Measurements from ENCODE around the gene ETV3.

- TF ChIP-seq POLR2AphosphoS5 (IDR thresholded peaks at IDR 0.05; ENCODE audit: low read depth, low read length): no peak
- TF ChIP-seq, protein P1, sequence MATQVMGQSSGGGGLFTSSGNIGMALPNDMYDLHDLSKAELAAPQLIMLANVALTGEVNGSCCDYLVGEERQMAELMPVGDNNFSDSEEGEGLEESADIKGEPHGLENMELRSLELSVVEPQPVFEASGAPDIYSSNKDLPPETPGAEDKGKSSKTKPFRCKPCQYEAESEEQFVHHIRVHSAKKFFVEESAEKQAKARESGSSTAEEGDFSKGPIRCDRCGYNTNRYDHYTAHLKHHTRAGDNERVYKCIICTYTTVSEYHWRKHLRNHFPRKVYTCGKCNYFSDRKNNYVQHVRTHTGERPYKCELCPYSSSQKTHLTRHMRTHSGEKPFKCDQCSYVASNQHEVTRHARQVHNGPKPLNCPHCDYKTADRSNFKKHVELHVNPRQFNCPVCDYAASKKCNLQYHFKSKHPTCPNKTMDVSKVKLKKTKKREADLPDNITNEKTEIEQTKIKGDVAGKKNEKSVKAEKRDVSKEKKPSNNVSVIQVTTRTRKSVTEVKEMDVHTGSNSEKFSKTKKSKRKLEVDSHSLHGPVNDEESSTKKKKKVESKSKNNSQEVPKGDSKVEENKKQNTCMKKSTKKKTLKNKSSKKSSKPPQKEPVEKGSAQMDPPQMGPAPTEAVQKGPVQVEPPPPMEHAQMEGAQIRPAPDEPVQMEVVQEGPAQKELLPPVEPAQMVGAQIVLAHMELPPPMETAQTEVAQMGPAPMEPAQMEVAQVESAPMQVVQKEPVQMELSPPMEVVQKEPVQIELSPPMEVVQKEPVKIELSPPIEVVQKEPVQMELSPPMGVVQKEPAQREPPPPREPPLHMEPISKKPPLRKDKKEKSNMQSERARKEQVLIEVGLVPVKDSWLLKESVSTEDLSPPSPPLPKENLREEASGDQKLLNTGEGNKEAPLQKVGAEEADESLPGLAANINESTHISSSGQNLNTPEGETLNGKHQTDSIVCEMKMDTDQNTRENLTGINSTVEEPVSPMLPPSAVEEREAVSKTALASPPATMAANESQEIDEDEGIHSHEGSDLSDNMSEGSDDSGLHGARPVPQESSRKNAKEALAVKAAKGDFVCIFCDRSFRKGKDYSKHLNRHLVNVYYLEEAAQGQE (IDR thresholded peaks at IDR 0.05; ENCODE audit: insufficient read depth in 1 of 2, low read depth in 2 of 2, low read length in 1 of 2): no peak
- TF ChIP-seq, protein P2, sequence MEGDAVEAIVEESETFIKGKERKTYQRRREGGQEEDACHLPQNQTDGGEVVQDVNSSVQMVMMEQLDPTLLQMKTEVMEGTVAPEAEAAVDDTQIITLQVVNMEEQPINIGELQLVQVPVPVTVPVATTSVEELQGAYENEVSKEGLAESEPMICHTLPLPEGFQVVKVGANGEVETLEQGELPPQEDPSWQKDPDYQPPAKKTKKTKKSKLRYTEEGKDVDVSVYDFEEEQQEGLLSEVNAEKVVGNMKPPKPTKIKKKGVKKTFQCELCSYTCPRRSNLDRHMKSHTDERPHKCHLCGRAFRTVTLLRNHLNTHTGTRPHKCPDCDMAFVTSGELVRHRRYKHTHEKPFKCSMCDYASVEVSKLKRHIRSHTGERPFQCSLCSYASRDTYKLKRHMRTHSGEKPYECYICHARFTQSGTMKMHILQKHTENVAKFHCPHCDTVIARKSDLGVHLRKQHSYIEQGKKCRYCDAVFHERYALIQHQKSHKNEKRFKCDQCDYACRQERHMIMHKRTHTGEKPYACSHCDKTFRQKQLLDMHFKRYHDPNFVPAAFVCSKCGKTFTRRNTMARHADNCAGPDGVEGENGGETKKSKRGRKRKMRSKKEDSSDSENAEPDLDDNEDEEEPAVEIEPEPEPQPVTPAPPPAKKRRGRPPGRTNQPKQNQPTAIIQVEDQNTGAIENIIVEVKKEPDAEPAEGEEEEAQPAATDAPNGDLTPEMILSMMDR (IDR thresholded peaks at IDR 0.05): no peak
- no peak for TF ChIP-seq SIN3A (IDR thresholded peaks at IDR 0.05; ENCODE audit: borderline replicate concordance, insufficient read depth, low read depth, low read length)
Measured at GRCh38 chr1:157119008-157119407, 19.2 kb downstream of the ETV3 start.

All from Panc1 (cell line).